Gastrocnemius medialis (tissue), 4 donors: ENCODE data around the gene TNFAIP3. TPM values are rescaled to one million over a fixed set of nuclear protein-coding genes. Genes with fewer than 3 reads are reported as not detected.
A peak's percentile ranks its signal among the peaks of the same experiment; 100 is the strongest.

Experiments used
- ATAC-seq, 2 donors: fragments of 150-250 bp; one replicate each; pipeline ENCODE4 v1.9.1; 2016
- DNase-seq, 2 donors: peaks; one replicate each; pipeline ENCODE4 v3.0.0-alpha.2; 2019
- H3K27ac ChIP-seq, 4 donors: fragments of 200-600 bp; sonication (generic); 1 replicate in 1 of 4; 2 replicates in 3 of 4; pipeline ENCODE4 v1.5.1; 2016 to 2018; ENCODE audit warnings: mild to moderate bottlenecking in 2 of 4, moderate library complexity in 1 of 4
- H3K27me3 ChIP-seq, 3 donors: fragments of 200-600 bp; sonication (generic) in 2 of 3; 1 replicate in 1 of 3; 2 replicates in 2 of 3; pipeline versions ENCODE4 v1.5.1 to v1.6.0; 2016 to 2019; ENCODE audit warnings: mild to moderate bottlenecking in 1 of 3, moderate library complexity in 1 of 3
- H3K36me3 ChIP-seq, 2 donors: fragments of 200-600 bp; sonication (generic) in 1 of 2; one replicate each; pipeline ENCODE4 v1.5.1; 2017 to 2018
- H3K4me1 ChIP-seq, 2 donors: fragments of 200-600 bp; sonication (generic) in 1 of 2; one replicate each; pipeline ENCODE4 v1.5.1; 2016 to 2017; ENCODE audit warnings: mild to moderate bottlenecking in 2 of 2
- H3K4me3 ChIP-seq, 4 donors: fragments of 200-600 bp; sonication (generic) in 3 of 4; 1 replicate in 1 of 4; 2 replicates in 3 of 4; pipeline ENCODE4 v1.5.1; 2016 to 2019; ENCODE audit warnings: mild to moderate bottlenecking in 2 of 4
- H3K9me3 ChIP-seq, 3 donors: fragments of 200-600 bp; sonication (generic) in 2 of 3; 1 replicate in 1 of 3; 2 replicates in 2 of 3; pipeline ENCODE4 v1.5.1; 2016 to 2019
- POLR2A ChIP-seq, 2 donors: fragments of 450-650 bp; IDR thresholded peaks; one replicate each; pipeline ENCODE4 v1.6.1; 2017; ENCODE audit warnings: antibody characterized with exemption in 2 of 2, mild to moderate bottlenecking in 2 of 2, moderate library complexity in 2 of 2
- in situ Hi-C, 4 donors: fragments of 200-750 bp; cut with MboI; loops; one replicate each; pipeline versions ENCODE4 v1.15.0 to v1.8.0; 2017; ENCODE audit warnings: low sequenced_read_pairs in 4 of 4
- intact Hi-C: fragments of 100-400 bp; cut with DNase I; formaldehyde crosslinking; loops from one replicate; pipeline ENCODE4 v1.15.1; 2023; ENCODE audit warnings: low total_unique reads
- total RNA-seq, 4 donors: library from RNA; depleted of rRNA; stranded (reverse); fragments of >200 nt; gene quantifications; one replicate each; pipeline versions ENCODE4 v1.1.0 to v1.2.3, GENCODE V29; 2016
- TF ChIP-seq, protein P1 (sequence below), 5 experiments: fragments of 450-650 bp in 3 of 5; fragments of 200-600 bp in 2 of 5; sonication (generic) in 2 of 5; IDR thresholded peaks in 4 of 5; conservative IDR thresholded peaks in 1 of 5; 1 replicate in 4 of 5; 2 replicates in 1 of 5; pipeline ENCODE4 v1.5.1; 2016 to 2019; ENCODE audit warnings: antibody characterized with exemption in 5 of 5, mild to moderate bottlenecking in 3 of 5, moderate library complexity in 3 of 5

The TNFAIP3 gene
- total RNA-seq, 4 donors from 2014 or later: 2.6 to 7.1 (median 4.7) TPM

GRCh38 chr6:137921823-137922222, 54.8 kb downstream of the TNFAIP3 start:
- no peak overlapping the region for H3K4me3 ChIP-seq
- H3K9me3 ChIP-seq: no peaks in the 10 kb centered on the region
- H3K27ac ChIP-seq: no peak overlapping the region
- no peaks in the 10 kb centered on the region for H3K27me3 ChIP-seq
- H3K36me3 ChIP-seq: no peaks in the 10 kb centered on the region
- no peak for DNase-seq
- peaks cover 11 to 12% of the 10 kb centered on the region in 2 donors for H3K4me1 ChIP-seq
- TF ChIP-seq, protein P1, sequence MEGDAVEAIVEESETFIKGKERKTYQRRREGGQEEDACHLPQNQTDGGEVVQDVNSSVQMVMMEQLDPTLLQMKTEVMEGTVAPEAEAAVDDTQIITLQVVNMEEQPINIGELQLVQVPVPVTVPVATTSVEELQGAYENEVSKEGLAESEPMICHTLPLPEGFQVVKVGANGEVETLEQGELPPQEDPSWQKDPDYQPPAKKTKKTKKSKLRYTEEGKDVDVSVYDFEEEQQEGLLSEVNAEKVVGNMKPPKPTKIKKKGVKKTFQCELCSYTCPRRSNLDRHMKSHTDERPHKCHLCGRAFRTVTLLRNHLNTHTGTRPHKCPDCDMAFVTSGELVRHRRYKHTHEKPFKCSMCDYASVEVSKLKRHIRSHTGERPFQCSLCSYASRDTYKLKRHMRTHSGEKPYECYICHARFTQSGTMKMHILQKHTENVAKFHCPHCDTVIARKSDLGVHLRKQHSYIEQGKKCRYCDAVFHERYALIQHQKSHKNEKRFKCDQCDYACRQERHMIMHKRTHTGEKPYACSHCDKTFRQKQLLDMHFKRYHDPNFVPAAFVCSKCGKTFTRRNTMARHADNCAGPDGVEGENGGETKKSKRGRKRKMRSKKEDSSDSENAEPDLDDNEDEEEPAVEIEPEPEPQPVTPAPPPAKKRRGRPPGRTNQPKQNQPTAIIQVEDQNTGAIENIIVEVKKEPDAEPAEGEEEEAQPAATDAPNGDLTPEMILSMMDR (IDR thresholded peaks at IDR 0.05 in 4 of 5, conservative IDR thresholded peaks at IDR 0.05 in 1 of 5): no peak
- no peak for TF ChIP-seq POLR2A (IDR thresholded peaks at IDR 0.05)
- in situ Hi-C loops: no loop called here
- intact Hi-C loops: no loop called here
- ATAC-seq: no peak

- H3K4me1 ChIP-seq: peaks cover 21 to 26% of the 10 kb centered on the region in 2 donors
- H3K9me3 ChIP-seq: no peaks in the 10 kb centered on the region
- H3K27me3 ChIP-seq: no peaks in the 10 kb centered on the region
- TF ChIP-seq, protein P1 (IDR thresholded peaks at IDR 0.05 in 4 of 5, conservative IDR thresholded peaks at IDR 0.05 in 1 of 5): no peak
- no peak for TF ChIP-seq POLR2A (IDR thresholded peaks at IDR 0.05)
- no peaks in the 10 kb centered on the region for H3K36me3 ChIP-seq
- H3K4me3 ChIP-seq: no peak overlapping the region
- in situ Hi-C loops: no loop called here
- H3K27ac ChIP-seq: no peak overlapping the region
- DNase-seq (no peak), ATAC-seq (no peak)
- intact Hi-C loops: no loop called here
These were observed 57.0 kb downstream of the TNFAIP3 start for GRCh38 chr6:137923866-137924653.

DNA sequence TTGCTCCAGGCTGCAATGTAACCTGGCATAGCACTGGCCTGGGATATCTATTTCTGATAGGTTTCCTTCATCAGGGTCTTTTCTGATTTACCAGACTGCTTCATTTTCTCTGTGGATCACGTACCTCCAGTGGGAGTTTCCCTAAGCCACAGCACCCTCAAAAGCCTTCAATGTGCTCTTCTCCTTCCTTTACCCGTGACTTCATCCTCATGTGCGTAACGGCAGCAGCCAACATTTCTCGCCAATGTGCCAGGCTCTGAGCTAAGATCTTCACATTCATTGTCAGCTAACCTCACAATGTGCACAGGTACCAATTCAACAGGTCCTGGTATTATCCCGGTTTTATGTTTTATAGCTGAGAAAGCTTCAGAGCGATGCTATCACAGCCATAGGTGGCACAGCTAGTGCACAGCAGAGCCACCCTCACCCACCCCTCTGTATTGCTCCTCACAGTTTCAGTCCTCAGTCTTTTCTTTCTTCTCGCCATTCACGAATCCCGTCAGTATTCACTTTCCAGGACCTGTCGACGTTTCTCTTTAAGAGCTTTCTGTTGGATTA, 58.2 kb downstream of the TNFAIP3 start:
- H3K36me3 ChIP-seq: no peaks in the 10 kb centered on the region
- H3K27ac ChIP-seq: no peak overlapping the region
- in situ Hi-C loops (no loop called here), intact Hi-C loops (no loop called here)
- DNase-seq (no peak), ATAC-seq (no peak)
- no peak for TF ChIP-seq POLR2A (IDR thresholded peaks at IDR 0.05)
- TF ChIP-seq, protein P1 (IDR thresholded peaks at IDR 0.05 in 4 of 5, conservative IDR thresholded peaks at IDR 0.05 in 1 of 5): no peak
- H3K4me3 ChIP-seq: no peak overlapping the region
- peaks cover 21 to 26% of the 10 kb centered on the region in 2 donors for H3K4me1 ChIP-seq
- no peaks in the 10 kb centered on the region for H3K27me3 ChIP-seq
- no peaks in the 10 kb centered on the region for H3K9me3 ChIP-seq

DNA sequence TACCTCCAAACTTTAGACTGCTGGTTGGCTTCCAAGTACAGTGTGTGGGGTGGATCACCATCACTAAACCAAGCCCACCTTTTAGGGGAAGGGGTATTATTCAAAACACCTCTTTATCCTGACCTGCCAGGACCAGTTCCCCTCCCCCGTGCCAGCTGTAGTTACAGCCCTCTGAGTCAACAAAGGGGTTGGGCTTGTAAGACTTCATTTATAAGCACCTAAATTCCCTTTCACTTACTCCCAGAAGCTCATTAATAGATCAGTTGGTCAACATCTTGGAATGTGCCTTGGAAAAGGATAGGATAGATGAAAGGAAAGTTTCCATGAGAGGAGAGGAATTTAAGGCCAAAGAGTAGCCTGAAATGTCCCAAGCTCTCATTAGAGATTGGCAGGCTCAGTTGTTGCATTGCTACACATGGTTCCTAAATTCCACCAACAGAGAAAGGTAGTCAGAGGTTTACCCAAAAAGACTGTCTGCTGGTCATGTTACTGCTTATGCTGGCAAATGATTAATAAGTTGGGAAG, 59.2 kb downstream of the TNFAIP3 start:
- peak overlapping the region; percentile 23 to 57 (median 30) for H3K27ac ChIP-seq
- DNase-seq (peak in 1 of 2 donors; percentile 35), ATAC-seq (peak; percentile 70 to 77)
- peaks cover 21 to 26% of the 10 kb centered on the region in 2 donors for H3K4me1 ChIP-seq
- intact Hi-C loops (no loop called here), in situ Hi-C loops (no loop called here)
- H3K27me3 ChIP-seq: no peaks in the 10 kb centered on the region
- TF ChIP-seq, protein P1 (IDR thresholded peaks at IDR 0.05 in 4 of 5, conservative IDR thresholded peaks at IDR 0.05 in 1 of 5): no peak
- no peak for TF ChIP-seq POLR2A (IDR thresholded peaks at IDR 0.05)
- H3K9me3 ChIP-seq: no peaks in the 10 kb centered on the region
- H3K4me3 ChIP-seq: no peak overlapping the region
- no peaks in the 10 kb centered on the region for H3K36me3 ChIP-seq
